ENCODE results near the gene FBXO2. TPM values are rescaled to one million over a fixed set of nuclear protein-coding genes. Genes with fewer than 3 reads are reported as not detected.

Gene FBXO2
- total and polyA plus RNA-seq, 10 of the 15 experiments (the other 5 are each of a cell fraction or from before 2014, with no cell fraction given), result 0.06 to 0.41 (median 0.18) TPM; not detected in 4

GRCh38 chr1:11670747-11671146 is 16.5 kb upstream of the FBXO2 start (continued):
- TF ChIP-seq CUX1 (IDR thresholded peaks at IDR 0.05; ENCODE audit: insufficient replicate concordance, low read depth, low read length), result no peak

- SMC1A ChIA-PET (ENCODE audit: uncharacterized antibody, unreplicated experiment), result no interaction called here
- H3K79me2 ChIP-seq (ENCODE audit: control insufficient read depth, insufficient read depth, low read length), result peaks cover 2% of the 10 kb centered on the region; the same call in 1 of the 2 replicates
- 89% methylated on average over 14 of the region's 14 CpGs for WGBS (ENCODE audit: insufficient coverage, insufficient replicate concordance, low lambda C conversion rate, missing lambda C conversion rate)
- no peaks in the 10 kb centered on the region for H3K27me3 ChIP-seq (replicated peaks in 1 of 2; ENCODE audit: control insufficient read depth in 2 of 2, insufficient read depth in 2 of 2, low read length in 1 of 2)
- DNase-seq (ENCODE audit: low read depth, low spot score) (no peak), FAIRE-seq (no peak), ATAC-seq (no peak)
- no peaks in the 10 kb centered on the region for H3K9me3 ChIP-seq (replicated peaks; ENCODE audit: control insufficient read depth, insufficient read depth, low read length)
- H3K4me1 ChIP-seq (ENCODE audit: control insufficient read depth, insufficient read depth, low read length), result peaks cover 10% of the 10 kb centered on the region
- CTCF ChIA-PET, result no interaction called here
- no peaks in the 10 kb centered on the region for H4K20me1 ChIP-seq (ENCODE audit: control insufficient read depth, insufficient read depth)
- no peak overlapping the region for H3K9ac ChIP-seq (ENCODE audit: control insufficient read depth, insufficient read depth, low read length)
- RAD21 ChIA-PET (ENCODE audit: unreplicated experiment), result no interaction called here
- no peak overlapping the region for H3K27ac ChIP-seq (ENCODE audit: control insufficient read depth, insufficient read depth)
- H3K4me3 ChIP-seq, result no peak overlapping the region
- H2AFZ ChIP-seq (ENCODE audit: control insufficient read depth, low read depth, low read length), result no peak overlapping the region
- POLR2A ChIA-PET, result interaction anchor here (0.7 kb wide), 1 partner anchor 24 kb away, joined by 3 read pairs; no protein-coding TSS in a partner anchor
- H3K36me3 ChIP-seq (ENCODE audit: control insufficient read depth in 2 of 2, insufficient read depth in 2 of 2, low read length in 1 of 2), result peaks cover 2 to 6% of the 10 kb centered on the region in 2 experiments
- no peak overlapping the region for H3K4me2 ChIP-seq (ENCODE audit: control insufficient read depth, insufficient read depth)
- no TSS peak for BruUV-seq (replicated peaks)
- in situ Hi-C loops (cut with MboI) (no loop called here), intact Hi-C loops (cut with micrococcal nuclease; ENCODE audit: unreplicated experiment) (no loop called here)
- TF ChIP-seq SREBF1 (IDR thresholded peaks at IDR 0.05; ENCODE audit: low read length), result no peak
- no peak for TF ChIP-seq RBBP5 (conservative IDR thresholded peaks at IDR 0.05)
- TF ChIP-seq NFYA (IDR thresholded peaks at IDR 0.05; ENCODE audit: borderline replicate concordance, low read depth, low read length), result no peak
- no peak for TF ChIP-seq RUNX3 (IDR thresholded peaks at IDR 0.05; ENCODE audit: low read length)
- TF ChIP-seq WRNIP1 (IDR thresholded peaks at IDR 0.05; ENCODE audit: borderline replicate concordance, low read depth, low read length), result no peak
- TF ChIP-seq FOS (IDR thresholded peaks at IDR 0.05; ENCODE audit: borderline replicate concordance, extremely low read depth, insufficient read length), result no peak
- no peak for TF ChIP-seq NFXL1 (IDR thresholded peaks at IDR 0.05; ENCODE audit: borderline replicate concordance)
- TF ChIP-seq KAT2A (conservative IDR thresholded peaks at IDR 0.05; ENCODE audit: control insufficient read depth, low read depth, low read length), result no peak
- TF ChIP-seq HDGF (IDR thresholded peaks at IDR 0.05), result no peak
- no peak for TF ChIP-seq MYB (IDR thresholded peaks at IDR 0.05; ENCODE audit: borderline replicate concordance, low read depth, low read length)
- TF ChIP-seq KDM1A (IDR thresholded peaks at IDR 0.05; ENCODE audit: borderline replicate concordance), result no peak
- TF ChIP-seq IRF3 (IDR thresholded peaks at IDR 0.05), result no peak
- no peak for TF ChIP-seq ATF7 (IDR thresholded peaks at IDR 0.05; ENCODE audit: low read depth)
- TF ChIP-seq RB1 (IDR thresholded peaks at IDR 0.05; ENCODE audit: borderline replicate concordance), result no peak
- no peak for TF ChIP-seq ETV6 (conservative IDR thresholded peaks at IDR 0.05 in 1 of 2, IDR thresholded peaks at IDR 0.05 in 1 of 2; ENCODE audit: borderline replicate concordance in 1 of 2, low read depth in 1 of 2)
- TF ChIP-seq TARDBP (IDR thresholded peaks at IDR 0.05; ENCODE audit: borderline replicate concordance), result no peak
Observed at GRCh38 chr1:11668516-11668915, 14.3 kb upstream of the FBXO2 start.

Data from GM12878 (cell line).